ENCODE measurements around the gene INSRR. TPM values are rescaled to one million over a fixed set of nuclear protein-coding genes. Genes with fewer than 3 reads are reported as not detected.

The INSRR gene
- total RNA-seq, 1 donor from 2014 or later, result not detected

GRCh38 chr1:156849151-156849496, 9.8 kb downstream of the INSRR start:
- Histone ChIP-seq H3K27me3 (ENCODE audit: control insufficient read depth, insufficient read depth, low read length) (peaks cover 82% of the 10 kb centered on the region), H3K4me3 (ENCODE audit: low read depth, low read length) (no peak overlapping the region), H3K36me3 (ENCODE audit: control insufficient read depth, insufficient read depth, low read length) (no peaks in the 10 kb centered on the region)
- no peak for TF ChIP-seq CTCF (IDR thresholded peaks at IDR 0.05; ENCODE audit: insufficient read depth, low read length, poor library complexity, severe bottlenecking)
- DNase-seq (ENCODE audit: low read depth), result no peak

GRCh38 chr1:156848461-156849150, 10.3 kb downstream of the INSRR start:
- no peak for DNase-seq (ENCODE audit: low read depth)
- no peaks in the 10 kb centered on the region for H3K36me3 ChIP-seq (ENCODE audit: control insufficient read depth, insufficient read depth, low read length)
- no peak overlapping the region for H3K4me3 ChIP-seq (ENCODE audit: low read depth, low read length)
- TF ChIP-seq CTCF (IDR thresholded peaks at IDR 0.05; ENCODE audit: insufficient read depth, low read length, poor library complexity, severe bottlenecking), result no peak
- H3K27me3 ChIP-seq (ENCODE audit: control insufficient read depth, insufficient read depth, low read length), result peaks cover 82% of the 10 kb centered on the region

GRCh38 chr1:156847591-156848460, 11.1 kb downstream of the INSRR start:
- Histone ChIP-seq H3K27me3 (ENCODE audit: control insufficient read depth, insufficient read depth, low read length) (peaks cover 84% of the 10 kb centered on the region), H3K4me3 (ENCODE audit: low read depth, low read length) (no peak overlapping the region), H3K36me3 (ENCODE audit: control insufficient read depth, insufficient read depth, low read length) (no peaks in the 10 kb centered on the region)
- TF ChIP-seq CTCF (IDR thresholded peaks at IDR 0.05; ENCODE audit: insufficient read depth, low read length, poor library complexity, severe bottlenecking), result no peak
- DNase-seq (ENCODE audit: low read depth), result no peak

GRCh38 chr1:156846643-156847042, 12.3 kb downstream of the INSRR start:
- no peak for DNase-seq (ENCODE audit: low read depth)
- no peaks in the 10 kb centered on the region for H3K36me3 ChIP-seq (ENCODE audit: control insufficient read depth, insufficient read depth, low read length)
- no peak overlapping the region for H3K4me3 ChIP-seq (ENCODE audit: low read depth, low read length)
- H3K27me3 ChIP-seq (ENCODE audit: control insufficient read depth, insufficient read depth, low read length), result peaks cover 75% of the 10 kb centered on the region
- TF ChIP-seq CTCF (IDR thresholded peaks at IDR 0.05; ENCODE audit: insufficient read depth, low read length, poor library complexity, severe bottlenecking), result no peak

- peaks cover 75% of the 10 kb centered on the region for H3K27me3 ChIP-seq (ENCODE audit: control insufficient read depth, insufficient read depth, low read length)
- no peak overlapping the region for H3K4me3 ChIP-seq (ENCODE audit: low read depth, low read length)
- no peak for TF ChIP-seq CTCF (IDR thresholded peaks at IDR 0.05; ENCODE audit: insufficient read depth, low read length, poor library complexity, severe bottlenecking)
- H3K36me3 ChIP-seq (ENCODE audit: control insufficient read depth, insufficient read depth, low read length), result no peaks in the 10 kb centered on the region
- DNase-seq (ENCODE audit: low read depth), result no peak
Observed at GRCh38 chr1:156845953-156846545, 12.9 kb downstream of the INSRR start.

All from kidney epithelial cell (primary cell).